HEK293T (cell line): Measurements from ENCODE around the gene RNF13.
"Not testable (repeated sequence)": the region's sequence is repeated elsewhere in the genome, so short reads cannot be mapped to it uniquely, and the experiment has no call there.

Source experiments
- CTCF ChIA-PET: fragments of 350-600 bp; formaldehyde crosslinking; extraction: SDS; loops from one replicate; lab custom pipeline; 2021; ENCODE audit warnings: antibody characterized with exemption, inconsistent platforms; lab: Yijun Ruan, JAX
- POLR2A ChIA-PET: fragments of 350-600 bp; formaldehyde crosslinking; extraction: SDS; loops from one replicate; lab custom pipeline; 2020; ENCODE audit warnings: antibody characterized with exemption, inconsistent platforms; lab: Yijun Ruan, JAX
- DNase-seq: peaks from one replicate; pipeline ENCODE4 v3.0.0; 2012; ENCODE audit warnings: mixed read lengths; ENCODE audit errors: extremely low spot score
- ARNT ChIP-seq: fragments of 450-650 bp; IDR thresholded peaks from 2 replicates; pipeline ENCODE4 v1.6.1; 2017; ENCODE audit warnings: mild to moderate bottlenecking
- BHLHE40 ChIP-seq: fragments of 450-650 bp; IDR thresholded peaks from 2 replicates; pipeline ENCODE4 v1.6.1; 2016; ENCODE audit warnings: mild to moderate bottlenecking, moderate library complexity, borderline replicate concordance
- CTBP1 ChIP-seq: fragments of 450-650 bp; IDR thresholded peaks from 2 replicates; pipeline ENCODE4 v1.6.1; 2016; ENCODE audit warnings: borderline replicate concordance
- ELF4 ChIP-seq: fragments of 450-650 bp; IDR thresholded peaks from 2 replicates; pipeline ENCODE4 v1.6.1; 2017; ENCODE audit warnings: antibody characterized with exemption
- FOXA1 ChIP-seq: fragments of 450-650 bp; IDR thresholded peaks from 2 replicates; pipeline ENCODE4 v1.6.1; 2016; ENCODE audit warnings: mild to moderate bottlenecking
- FOXK2 ChIP-seq: fragments of 450-650 bp; IDR thresholded peaks from 2 replicates; pipeline ENCODE4 v1.6.1; 2016; ENCODE audit warnings: mild to moderate bottlenecking
- FOXM1 ChIP-seq: fragments of 450-650 bp; IDR thresholded peaks from 2 replicates; pipeline ENCODE4 v1.6.1; 2017; ENCODE audit warnings: mild to moderate bottlenecking, borderline replicate concordance
- HDGF ChIP-seq: fragments of 450-650 bp; IDR thresholded peaks from 2 replicates; pipeline ENCODE4 v1.6.1; 2017; ENCODE audit warnings: antibody characterized with exemption, borderline replicate concordance
- L3MBTL2 ChIP-seq: fragments of 450-650 bp; conservative IDR thresholded peaks from 2 replicates; pipeline ENCODE4 v1.6.1; 2016; ENCODE audit warnings: mild to moderate bottlenecking
- LEF1 ChIP-seq: fragments of 450-650 bp; IDR thresholded peaks from 2 replicates; pipeline ENCODE4 v1.6.1; 2017; ENCODE audit warnings: mild to moderate bottlenecking, borderline replicate concordance
- NFRKB ChIP-seq: fragments of 450-650 bp; IDR thresholded peaks from 2 replicates; pipeline ENCODE4 v1.6.1; 2016; ENCODE audit warnings: mild to moderate bottlenecking, moderate library complexity
- PKNOX1 ChIP-seq: fragments of 450-650 bp; IDR thresholded peaks from 2 replicates; pipeline ENCODE4 v1.6.1; 2016
- SP1 ChIP-seq: fragments of 450-650 bp; IDR thresholded peaks from 2 replicates; pipeline ENCODE4 v1.6.1; 2017
- SUZ12 ChIP-seq: fragments of 450-650 bp; IDR thresholded peaks from 2 replicates; pipeline ENCODE4 v1.6.1; 2016; ENCODE audit warnings: mild to moderate bottlenecking
- TARDBP ChIP-seq: fragments of 450-650 bp; IDR thresholded peaks from 2 replicates; pipeline ENCODE4 v1.6.1; 2016
- ZNF384 ChIP-seq: fragments of 450-650 bp; IDR thresholded peaks from 2 replicates; pipeline ENCODE4 v1.6.1; 2016

The RNF13 gene

GRCh38 chr3:149941186-149941585, 128.2 kb downstream of the RNF13 start:
- ChIA-PET POLR2A (no interaction called here), CTCF (no interaction called here)
- TF ChIP-seq L3MBTL2: no peak
- TF ChIP-seq NFRKB: no peak
- no peak for TF ChIP-seq ZNF384
- no peak for TF ChIP-seq ELF4
- TF ChIP-seq HDGF: no peak
- TF ChIP-seq BHLHE40: no peak
- TF ChIP-seq FOXM1: no peak
- no peak for TF ChIP-seq TARDBP
- TF ChIP-seq FOXA1: no peak
- no peak for TF ChIP-seq FOXK2
- no peak for TF ChIP-seq PKNOX1
- TF ChIP-seq SP1: no peak
- no peak for TF ChIP-seq ARNT
- no peak for TF ChIP-seq SUZ12
- TF ChIP-seq LEF1: no peak
- TF ChIP-seq CTBP1: no peak
- no peak for DNase-seq

- POLR2A ChIA-PET: no interaction called here
- CTCF ChIA-PET: no interaction called here
- TF ChIP-seq L3MBTL2 (no peak), FOXA1 (no peak), BHLHE40 (no peak), SUZ12 (no peak)
- no peak for DNase-seq
Observed at GRCh38 chr3:149941946-149942345, 128.9 kb downstream of the RNF13 start.

GRCh38 chr3:149942409-149942808, 129.4 kb downstream of the RNF13 start:
- TF ChIP-seq PKNOX1: no peak
- no peak for TF ChIP-seq CTBP1
- no peak for TF ChIP-seq FOXM1
- no peak for DNase-seq
- ChIA-PET CTCF (no interaction called here), POLR2A (no interaction called here)

GRCh38 chr3:149943966-149944365, 131.0 kb downstream of the RNF13 start:
- CTCF ChIA-PET, POLR2A ChIA-PET, DNase-seq: not testable (repeated sequence)

GRCh38 chr3:149947231-149947630, 134.2 kb downstream of the RNF13 start:
- ChIA-PET CTCF (no interaction called here), POLR2A (no interaction called here)
- TF ChIP-seq TARDBP (no peak), L3MBTL2 (no peak), BHLHE40 (no peak), ARNT (no peak), FOXM1 (no peak), SP1 (no peak), PKNOX1 (no peak)
- DNase-seq: no peak

- CTCF ChIA-PET: no interaction called here
- no peak for DNase-seq
- TF ChIP-seq LEF1: no peak
- TF ChIP-seq ZNF384: no peak
- TF ChIP-seq BHLHE40: no peak
- no peak for TF ChIP-seq PKNOX1
- no peak for TF ChIP-seq ARNT
- TF ChIP-seq FOXK2: no peak
- no peak for TF ChIP-seq HDGF
- no peak for TF ChIP-seq SUZ12
- no peak for TF ChIP-seq CTBP1
- no peak for TF ChIP-seq ELF4
- TF ChIP-seq FOXA1: no peak
- TF ChIP-seq FOXM1: no peak
- TF ChIP-seq SP1: no peak
- TF ChIP-seq L3MBTL2: no peak
- no peak for TF ChIP-seq NFRKB
- POLR2A ChIA-PET: no interaction called here
Observed at GRCh38 chr3:149949181-149949580, 136.2 kb downstream of the RNF13 start.

GRCh38 chr3:149954812-149955211, 141.8 kb downstream of the RNF13 start:
- DNase-seq: no peak
- CTCF ChIA-PET: no interaction called here
- POLR2A ChIA-PET: interaction anchor here (1.9 kb wide), 1 partner anchor 16 kb away, joined by 4 read pairs; the partner anchor contains the start of gene PFN2
- TF ChIP-seq TARDBP (no peak), LEF1 (no peak), ELF4 (no peak), ZNF384 (no peak), SP1 (no peak), FOXM1 (no peak), ARNT (no peak), BHLHE40 (no peak), FOXA1 (no peak)
